ENCODE measurements around the gene HABP2. TPM values are rescaled to one million over a fixed set of nuclear protein-coding genes. Genes with fewer than 3 reads are reported as not detected.

Gene HABP2
- total and polyA plus RNA-seq, 2 experiments from 2014 or later, result not detected

DNA sequence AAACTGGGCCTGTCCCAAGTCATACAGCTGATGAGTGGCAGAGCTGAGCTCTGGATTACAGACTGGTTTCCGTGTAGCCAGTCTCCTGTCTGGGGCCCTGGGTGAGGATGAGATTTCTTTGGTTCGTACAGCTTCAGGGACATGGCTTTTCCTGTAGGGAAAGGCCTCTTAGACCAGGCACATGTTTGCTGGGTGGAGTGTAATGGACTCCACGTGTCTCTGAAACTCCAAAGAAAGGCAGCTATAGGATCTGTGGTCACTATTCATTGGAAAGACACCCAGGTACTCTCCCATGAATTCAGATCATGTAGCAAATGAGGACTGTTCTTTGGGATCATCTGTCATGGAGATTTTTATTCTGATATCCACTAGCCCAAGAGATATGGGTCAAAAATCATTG lies 2.4 kb downstream of the HABP2 start:
- no peak overlapping the region for H2AFZ ChIP-seq
- no peak overlapping the region for H3K4me2 ChIP-seq
- H3K79me2 ChIP-seq (replicated peaks; ENCODE audit: insufficient read depth), result no peaks in the 10 kb centered on the region
- peaks cover 100% of the 10 kb centered on the region for H3K27me3 ChIP-seq (ENCODE audit: insufficient read depth)
- Mint-ChIP-seq H3K27ac (no peak overlapping the region), H3K4me3 (no peak overlapping the region), H3K27me3 (ENCODE audit: insufficient read depth, low read depth, poor library complexity) (peaks cover 86% of the 10 kb centered on the region), H3K36me3 (ENCODE audit: low read depth) (no peaks in the 10 kb centered on the region), H3K4me1 (peaks cover 29% of the 10 kb centered on the region), H3K9me3 (no peaks in the 10 kb centered on the region)
- ATAC-seq (no peak), DNase-seq (ENCODE audit: low spot score) (no peak)
- TF ChIP-seq POLR2AphosphoS5 (IDR thresholded peaks at IDR 0.05; ENCODE audit: low read depth) (no peak), EZH2 (IDR thresholded peaks at IDR 0.05; ENCODE audit: low read depth, unreplicated experiment) (no peak), EZH2phosphoT487 (IDR thresholded peaks at IDR 0.05; ENCODE audit: unreplicated experiment) (no peak), JUNB (IDR thresholded peaks at IDR 0.05; ENCODE audit: unreplicated experiment) (no peak), CREB1 (CRISPR knock-in tag; IDR thresholded peaks at IDR 0.05; ENCODE audit: low read depth) (no peak), ZNF114 (CRISPR knock-in tag; IDR thresholded peaks at IDR 0.05) (no peak), NANOG (IDR thresholded peaks at IDR 0.05; ENCODE audit: borderline replicate concordance) (no peak), ZNF331 (CRISPR knock-in tag; IDR thresholded peaks at IDR 0.05; ENCODE audit: low read depth) (no peak), STAT1 (IDR thresholded peaks at IDR 0.05; ENCODE audit: unreplicated experiment) (no peak)
- TF ChIP-seq, protein P1, sequence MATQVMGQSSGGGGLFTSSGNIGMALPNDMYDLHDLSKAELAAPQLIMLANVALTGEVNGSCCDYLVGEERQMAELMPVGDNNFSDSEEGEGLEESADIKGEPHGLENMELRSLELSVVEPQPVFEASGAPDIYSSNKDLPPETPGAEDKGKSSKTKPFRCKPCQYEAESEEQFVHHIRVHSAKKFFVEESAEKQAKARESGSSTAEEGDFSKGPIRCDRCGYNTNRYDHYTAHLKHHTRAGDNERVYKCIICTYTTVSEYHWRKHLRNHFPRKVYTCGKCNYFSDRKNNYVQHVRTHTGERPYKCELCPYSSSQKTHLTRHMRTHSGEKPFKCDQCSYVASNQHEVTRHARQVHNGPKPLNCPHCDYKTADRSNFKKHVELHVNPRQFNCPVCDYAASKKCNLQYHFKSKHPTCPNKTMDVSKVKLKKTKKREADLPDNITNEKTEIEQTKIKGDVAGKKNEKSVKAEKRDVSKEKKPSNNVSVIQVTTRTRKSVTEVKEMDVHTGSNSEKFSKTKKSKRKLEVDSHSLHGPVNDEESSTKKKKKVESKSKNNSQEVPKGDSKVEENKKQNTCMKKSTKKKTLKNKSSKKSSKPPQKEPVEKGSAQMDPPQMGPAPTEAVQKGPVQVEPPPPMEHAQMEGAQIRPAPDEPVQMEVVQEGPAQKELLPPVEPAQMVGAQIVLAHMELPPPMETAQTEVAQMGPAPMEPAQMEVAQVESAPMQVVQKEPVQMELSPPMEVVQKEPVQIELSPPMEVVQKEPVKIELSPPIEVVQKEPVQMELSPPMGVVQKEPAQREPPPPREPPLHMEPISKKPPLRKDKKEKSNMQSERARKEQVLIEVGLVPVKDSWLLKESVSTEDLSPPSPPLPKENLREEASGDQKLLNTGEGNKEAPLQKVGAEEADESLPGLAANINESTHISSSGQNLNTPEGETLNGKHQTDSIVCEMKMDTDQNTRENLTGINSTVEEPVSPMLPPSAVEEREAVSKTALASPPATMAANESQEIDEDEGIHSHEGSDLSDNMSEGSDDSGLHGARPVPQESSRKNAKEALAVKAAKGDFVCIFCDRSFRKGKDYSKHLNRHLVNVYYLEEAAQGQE (IDR thresholded peaks at IDR 0.05; ENCODE audit: unreplicated experiment), result no peak
- TF ChIP-seq, protein P2, sequence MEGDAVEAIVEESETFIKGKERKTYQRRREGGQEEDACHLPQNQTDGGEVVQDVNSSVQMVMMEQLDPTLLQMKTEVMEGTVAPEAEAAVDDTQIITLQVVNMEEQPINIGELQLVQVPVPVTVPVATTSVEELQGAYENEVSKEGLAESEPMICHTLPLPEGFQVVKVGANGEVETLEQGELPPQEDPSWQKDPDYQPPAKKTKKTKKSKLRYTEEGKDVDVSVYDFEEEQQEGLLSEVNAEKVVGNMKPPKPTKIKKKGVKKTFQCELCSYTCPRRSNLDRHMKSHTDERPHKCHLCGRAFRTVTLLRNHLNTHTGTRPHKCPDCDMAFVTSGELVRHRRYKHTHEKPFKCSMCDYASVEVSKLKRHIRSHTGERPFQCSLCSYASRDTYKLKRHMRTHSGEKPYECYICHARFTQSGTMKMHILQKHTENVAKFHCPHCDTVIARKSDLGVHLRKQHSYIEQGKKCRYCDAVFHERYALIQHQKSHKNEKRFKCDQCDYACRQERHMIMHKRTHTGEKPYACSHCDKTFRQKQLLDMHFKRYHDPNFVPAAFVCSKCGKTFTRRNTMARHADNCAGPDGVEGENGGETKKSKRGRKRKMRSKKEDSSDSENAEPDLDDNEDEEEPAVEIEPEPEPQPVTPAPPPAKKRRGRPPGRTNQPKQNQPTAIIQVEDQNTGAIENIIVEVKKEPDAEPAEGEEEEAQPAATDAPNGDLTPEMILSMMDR (conservative IDR thresholded peaks at IDR 0.05; ENCODE audit: low read depth in 2 of 2), result no peak
- TF ChIP-seq, protein P3, sequence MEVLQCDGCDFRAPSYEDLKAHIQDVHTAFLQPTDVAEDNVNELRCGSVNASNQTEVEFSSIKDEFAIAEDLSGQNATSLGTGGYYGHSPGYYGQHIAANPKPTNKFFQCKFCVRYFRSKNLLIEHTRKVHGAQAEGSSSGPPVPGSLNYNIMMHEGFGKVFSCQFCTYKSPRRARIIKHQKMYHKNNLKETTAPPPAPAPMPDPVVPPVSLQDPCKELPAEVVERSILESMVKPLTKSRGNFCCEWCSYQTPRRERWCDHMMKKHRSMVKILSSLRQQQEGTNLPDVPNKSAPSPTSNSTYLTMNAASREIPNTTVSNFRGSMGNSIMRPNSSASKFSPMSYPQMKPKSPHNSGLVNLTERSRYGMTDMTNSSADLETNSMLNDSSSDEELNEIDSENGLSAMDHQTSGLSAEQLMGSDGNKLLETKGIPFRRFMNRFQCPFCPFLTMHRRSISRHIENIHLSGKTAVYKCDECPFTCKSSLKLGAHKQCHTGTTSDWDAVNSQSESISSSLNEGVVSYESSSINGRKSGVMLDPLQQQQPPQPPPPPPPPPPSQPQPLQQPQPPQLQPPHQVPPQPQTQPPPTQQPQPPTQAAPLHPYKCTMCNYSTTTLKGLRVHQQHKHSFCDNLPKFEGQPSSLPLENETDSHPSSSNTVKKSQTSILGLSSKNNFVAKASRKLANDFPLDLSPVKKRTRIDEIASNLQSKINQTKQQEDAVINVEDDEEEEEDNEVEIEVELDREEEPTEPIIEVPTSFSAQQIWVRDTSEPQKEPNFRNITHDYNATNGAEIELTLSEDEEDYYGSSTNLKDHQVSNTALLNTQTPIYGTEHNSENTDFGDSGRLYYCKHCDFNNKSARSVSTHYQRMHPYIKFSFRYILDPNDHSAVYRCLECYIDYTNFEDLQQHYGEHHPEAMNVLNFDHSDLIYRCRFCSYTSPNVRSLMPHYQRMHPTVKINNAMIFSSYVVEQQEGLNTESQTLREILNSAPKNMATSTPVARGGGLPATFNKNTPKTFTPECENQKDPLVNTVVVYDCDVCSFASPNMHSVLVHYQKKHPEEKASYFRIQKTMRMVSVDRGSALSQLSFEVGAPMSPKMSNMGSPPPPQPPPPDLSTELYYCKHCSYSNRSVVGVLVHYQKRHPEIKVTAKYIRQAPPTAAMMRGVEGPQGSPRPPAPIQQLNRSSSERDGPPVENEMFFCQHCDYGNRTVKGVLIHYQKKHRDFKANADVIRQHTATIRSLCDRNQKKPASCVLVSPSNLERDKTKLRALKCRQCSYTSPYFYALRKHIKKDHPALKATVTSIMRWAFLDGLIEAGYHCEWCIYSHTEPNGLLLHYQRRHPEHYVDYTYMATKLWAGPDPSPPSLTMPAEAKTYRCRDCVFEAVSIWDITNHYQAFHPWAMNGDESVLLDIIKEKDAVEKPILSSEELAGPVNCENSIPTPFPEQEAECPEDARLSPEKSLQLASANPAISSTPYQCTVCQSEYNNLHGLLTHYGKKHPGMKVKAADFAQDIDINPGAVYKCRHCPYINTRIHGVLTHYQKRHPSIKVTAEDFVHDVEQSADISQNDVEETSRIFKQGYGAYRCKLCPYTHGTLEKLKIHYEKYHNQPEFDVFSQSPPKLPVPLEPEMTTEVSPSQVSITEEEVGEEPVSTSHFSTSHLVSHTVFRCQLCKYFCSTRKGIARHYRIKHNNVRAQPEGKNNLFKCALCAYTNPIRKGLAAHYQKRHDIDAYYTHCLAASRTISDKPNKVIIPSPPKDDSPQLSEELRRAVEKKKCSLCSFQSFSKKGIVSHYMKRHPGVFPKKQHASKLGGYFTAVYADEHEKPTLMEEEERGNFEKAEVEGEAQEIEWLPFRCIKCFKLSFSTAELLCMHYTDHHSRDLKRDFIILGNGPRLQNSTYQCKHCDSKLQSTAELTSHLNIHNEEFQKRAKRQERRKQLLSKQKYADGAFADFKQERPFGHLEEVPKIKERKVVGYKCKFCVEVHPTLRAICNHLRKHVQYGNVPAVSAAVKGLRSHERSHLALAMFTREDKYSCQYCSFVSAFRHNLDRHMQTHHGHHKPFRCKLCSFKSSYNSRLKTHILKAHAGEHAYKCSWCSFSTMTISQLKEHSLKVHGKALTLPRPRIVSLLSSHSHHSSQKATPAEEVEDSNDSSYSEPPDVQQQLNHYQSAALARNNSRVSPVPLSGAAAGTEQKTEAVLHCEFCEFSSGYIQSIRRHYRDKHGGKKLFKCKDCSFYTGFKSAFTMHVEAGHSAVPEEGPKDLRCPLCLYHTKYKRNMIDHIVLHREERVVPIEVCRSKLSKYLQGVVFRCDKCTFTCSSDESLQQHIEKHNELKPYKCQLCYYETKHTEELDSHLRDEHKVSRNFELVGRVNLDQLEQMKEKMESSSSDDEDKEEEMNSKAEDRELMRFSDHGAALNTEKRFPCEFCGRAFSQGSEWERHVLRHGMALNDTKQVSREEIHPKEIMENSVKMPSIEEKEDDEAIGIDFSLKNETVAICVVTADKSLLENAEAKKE (CRISPR knock-in tag; IDR thresholded peaks at IDR 0.05), result no peak
- TF ChIP-seq, protein P4, sequence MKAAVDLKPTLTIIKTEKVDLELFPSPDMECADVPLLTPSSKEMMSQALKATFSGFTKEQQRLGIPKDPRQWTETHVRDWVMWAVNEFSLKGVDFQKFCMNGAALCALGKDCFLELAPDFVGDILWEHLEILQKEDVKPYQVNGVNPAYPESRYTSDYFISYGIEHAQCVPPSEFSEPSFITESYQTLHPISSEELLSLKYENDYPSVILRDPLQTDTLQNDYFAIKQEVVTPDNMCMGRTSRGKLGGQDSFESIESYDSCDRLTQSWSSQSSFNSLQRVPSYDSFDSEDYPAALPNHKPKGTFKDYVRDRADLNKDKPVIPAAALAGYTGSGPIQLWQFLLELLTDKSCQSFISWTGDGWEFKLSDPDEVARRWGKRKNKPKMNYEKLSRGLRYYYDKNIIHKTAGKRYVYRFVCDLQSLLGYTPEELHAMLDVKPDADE (IDR thresholded peaks at IDR 0.05), result no peak
- H3K9me2 ChIP-seq (ENCODE audit: insufficient read depth), result no peaks in the 10 kb centered on the region
- no peak overlapping the region for H3K27ac ChIP-seq (ENCODE audit: low read depth)
- peaks cover 20% of the 10 kb centered on the region; the same call in 1 of the 2 replicates for H4K20me1 ChIP-seq (replicated peaks; ENCODE audit: insufficient read depth)
- no peaks in the 10 kb centered on the region for H3F3A ChIP-seq (replicated peaks; ENCODE audit: low read depth)
- no peak overlapping the region for H3K4me3 ChIP-seq
- H3K4me1 ChIP-seq (ENCODE audit: insufficient read depth), result peaks cover 14% of the 10 kb centered on the region; the same call in 1 of the 2 replicates
- H3K36me3 ChIP-seq (ENCODE audit: insufficient read depth), result no peaks in the 10 kb centered on the region

Measured in GM23338 (cell line).